HepG2 (cell line): ENCODE data around the gene POMGNT2. TPM values are rescaled to one million over a fixed set of nuclear protein-coding genes. Genes with fewer than 3 reads are reported as not detected.

Experiments used
- ATAC-seq: fragments of 200-7000 bp; cut with Tn5 transposase; 3 replicates; pipeline ENCODE4 v1.9.1; 2020; ENCODE audit warnings: mild to moderate bottlenecking, moderate library complexity
- BruUV-seq: library from RNA; stranded (reverse); fragments of 400-500 nt; replicated peaks from 2 replicates; lab custom pipeline; 2021; lab: Mats Ljungman, UMichigan
- CTCF ChIA-PET: fragments of 300-600 bp; formaldehyde crosslinking; extraction: SDS; loops from one replicate; lab custom pipeline; 2021; ENCODE audit warnings: low total read pairs, inconsistent platforms, low intra/inter-chr PET ratio; lab: Yijun Ruan, JAX
- POLR2A ChIA-PET: fragments of 350-600 bp; sonication (Branson Sonifier 250); formaldehyde crosslinking; loops from one replicate; lab custom pipeline; 2020; ENCODE audit warnings: antibody characterized with exemption, inconsistent platforms; lab: Yijun Ruan, JAX
- DNase-seq: peaks from one replicate; pipeline ENCODE4 v3.0.0-alpha.2; 2015; ENCODE audit warnings: low spot score
- FAIRE-seq: peaks from 3 replicates; lab custom pipeline; 2011; peaks lifted over from hg19 to GRCh38; lab: Jason Lieb, UNC
- H2AFZ ChIP-seq: one replicate; pipeline ENCODE4 v1.6.1; 2011; ENCODE audit warnings: low read length, inconsistent platforms
- H3K27ac ChIP-seq: fragments of 300-600 bp; 3 replicates; pipeline ENCODE4 v1.8.0; 2011; ENCODE audit warnings: mixed run types, mild to moderate bottlenecking, mixed read lengths, low read length, inconsistent platforms; ENCODE audit not compliant: insufficient read depth; ENCODE audit errors: extremely low read length
- H3K27me3 ChIP-seq, 2 experiments: fragments of 200-600 bp in 1 of 2; 2 replicates in 1 of 2; 3 replicates in 1 of 2; pipeline versions ENCODE4 v1.6.0 to v1.8.0; 2011; ENCODE audit warnings: low read length in 2 of 2, mild to moderate bottlenecking in 2 of 2, moderate library complexity in 2 of 2, inconsistent platforms in 1 of 2; ENCODE audit not compliant: insufficient read depth in 2 of 2, control insufficient read depth in 1 of 2
- H3K36me3 ChIP-seq, 2 experiments: fragments of 200-600 bp in 1 of 2; replicated peaks in 1 of 2; 2 replicates in 1 of 2; 3 replicates in 1 of 2; pipeline versions ENCODE4 v1.5.1 to v1.8.0; 2011; ENCODE audit warnings: low read length in 2 of 2, inconsistent platforms in 1 of 2; ENCODE audit not compliant: insufficient read depth in 2 of 2, control insufficient read depth in 1 of 2
- H3K4me1 ChIP-seq: 2 replicates; pipeline ENCODE4 v1.5.1; 2012; ENCODE audit warnings: low read length, inconsistent platforms; ENCODE audit not compliant: insufficient read depth
- H3K4me2 ChIP-seq: 2 replicates; pipeline ENCODE4 v1.6.0; 2011; ENCODE audit warnings: low read depth, low read length, inconsistent platforms
- H3K4me3 ChIP-seq, 3 experiments: fragments of 200-600 bp in 1 of 3; sonication (generic), shearing (Covaris generic) in 1 of 3; replicated peaks in 1 of 3; 2 replicates each; pipeline ENCODE4 v1.5.1; 2011 to 2016; ENCODE audit warnings: low read length in 3 of 3, inconsistent platforms in 2 of 3, low read depth in 2 of 3, mild to moderate bottlenecking in 2 of 3, control low read depth in 1 of 3, mixed read lengths in 1 of 3; ENCODE audit not compliant: insufficient read depth in 1 of 3
- H3K79me2 ChIP-seq: one replicate; pipeline ENCODE4 v1.6.1; 2011; ENCODE audit warnings: low read length, inconsistent platforms; ENCODE audit not compliant: insufficient read depth
- H3K9ac ChIP-seq: 2 replicates; pipeline ENCODE4 v1.6.0; 2011; ENCODE audit warnings: mild to moderate bottlenecking, low read depth, low read length, inconsistent platforms; ENCODE audit not compliant: insufficient read depth
- H3K9me3 ChIP-seq: 2 replicates; pipeline ENCODE4 v1.5.1; 2012; ENCODE audit warnings: mild to moderate bottlenecking, low read length
- H4K20me1 ChIP-seq: 2 replicates; pipeline ENCODE4 v1.6.0; 2011; ENCODE audit warnings: inconsistent platforms, mild to moderate bottlenecking, low read length, moderate library complexity; ENCODE audit not compliant: insufficient read depth
- MAFF ChIP-seq: IDR thresholded peaks from 2 replicates; pipeline ENCODE4 v1.6.1; 2011; ENCODE audit warnings: low read depth, low read length, improper control_type of control experiment
- MAFK ChIP-seq, 2 experiments: IDR thresholded peaks in 1 of 2; conservative IDR thresholded peaks in 1 of 2; 2 replicates each; pipeline ENCODE4 v1.6.1; 2011; ENCODE audit warnings: improper control_type of control experiment in 2 of 2, low read length in 2 of 2
- MLLT10 ChIP-seq: sonication (generic); formaldehyde crosslinking; IDR thresholded peaks from 2 replicates; pipeline ENCODE4 v1.4.0; 2020; ENCODE audit warnings: missing genetic modification reagents
- ZNF547 ChIP-seq: sonication (generic); formaldehyde crosslinking; IDR thresholded peaks from 2 replicates; pipeline ENCODE4 v1.5.1; 2020; ENCODE audit warnings: mild to moderate bottlenecking, missing genetic modification reagents
- WGBS: methylation state at CpG from one replicate; pipeline ENCODE4 v1.1.6; 2017; ENCODE audit warnings: low lambda C conversion rate; 5-methylcytosine and 5-hydroxymethylcytosine counted together
- in situ Hi-C: cut with HindIII; loops from 2 replicates; pipeline ENCODE4 v1.10.0; 2017; ENCODE audit warnings: low pct_unique_long_range_greater_than_20kb; ENCODE audit not compliant: extremely low pct_ligation_motif_present
- intact Hi-C: fragments of 100-400 bp; cut with micrococcal nuclease; formaldehyde crosslinking; loops from one replicate; pipeline ENCODE4 v1.10.0; 2022; ENCODE audit not compliant: unreplicated experiment
- polyA plus RNA-seq, 8 experiments: library from polyadenylated mRNA; depleted of rRNA in 3 of 8; stranded (reverse) in 7 of 8; unstranded in 1 of 8; fragments of >200 nt; fragmentation: Illumina TruSeq in 4 of 8; extraction: Trizol in 4 of 8; gene quantifications; 2 replicates each; pipeline versions ENCODE4 v1.2.1 to v1.2.3, GENCODE V29; 2011 to 2016; ENCODE audit warnings: low read depth in 4 of 8, missing spikeins in 1 of 8, mixed read lengths in 1 of 8; ENCODE audit not compliant: insufficient read depth in 1 of 8
- total RNA-seq, 5 experiments: library from RNA; depleted of rRNA; stranded (reverse); fragments of >200 nt; fragmentation: Illumina TruSeq; extraction: Trizol; gene quantifications; 2 replicates each; pipeline ENCODE4 v1.2.3, GENCODE V29; 2016; ENCODE audit warnings: low read depth in 1 of 5

POMGNT2 gene
- total and polyA plus RNA-seq, 2 of the 13 experiments (the other 11 are each of a cell fraction or from before 2014, with no cell fraction given) = 10.5 to 12.4 TPM

DNA sequence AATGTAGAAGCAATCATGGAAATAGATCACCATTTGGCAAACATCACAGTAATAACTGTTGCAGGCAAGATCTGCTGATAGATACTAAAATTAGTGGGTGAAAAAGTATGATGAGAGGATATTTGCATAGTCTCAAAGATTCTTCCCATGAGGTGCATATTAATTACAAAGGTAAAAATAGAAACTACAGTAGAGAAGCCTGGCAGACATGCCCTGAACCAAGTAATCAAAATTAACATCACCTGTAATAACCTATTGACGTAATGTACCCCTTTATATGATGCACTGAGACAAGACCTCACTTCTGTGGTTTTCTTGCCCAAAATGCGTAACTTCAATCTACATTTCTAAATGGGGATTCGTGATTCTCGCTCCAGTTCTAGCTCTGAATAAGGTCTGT, 14.4 kb downstream of the POMGNT2 start:
- no peak for ATAC-seq
- TF ChIP-seq MAFK (conservative IDR thresholded peaks at IDR 0.05 in 1 of 2, IDR thresholded peaks at IDR 0.05 in 1 of 2; ENCODE audit: low read length in 2 of 2) = peak in 1 of 2 experiments; percentile 22; a peak in 1 of 4 replicates
- TF ChIP-seq MLLT10 = no peak
- Histone ChIP-seq H4K20me1 (no peaks in the 10 kb centered on the region), H3K27ac (no peak overlapping the region), H3K4me1 (peaks cover 8% of the 10 kb centered on the region), H3K36me3 (peaks cover 0 to under 1% of the 10 kb centered on the region in 2 experiments; a peak in 1 of 5 replicates), H3K9ac (no peak overlapping the region), H3K4me3 (no peak overlapping the region), H3K9me3 (no peaks in the 10 kb centered on the region), H3K4me2 (no peak overlapping the region), H3K27me3 (no peaks in the 10 kb centered on the region), H2AFZ (no peak overlapping the region), H3K79me2 (no peaks in the 10 kb centered on the region)
- in situ Hi-C loops (no loop called here), intact Hi-C loops (no loop called here)
- no peak for FAIRE-seq
- no peak for DNase-seq
- no TSS peak for BruUV-seq
- ChIA-PET POLR2A (no interaction called here), CTCF (no interaction called here)
- 96% methylated on average over 4 of the region's 4 CpGs for WGBS

GRCh38 chr3:43090238-43090637, 15.6 kb downstream of the POMGNT2 start:
- H3K4me2 ChIP-seq = no peak overlapping the region
- no TSS peak for BruUV-seq
- peaks cover 0 to 1% of the 10 kb centered on the region in 2 experiments; a peak in 1 of 5 replicates for H3K36me3 ChIP-seq
- H3K79me2 ChIP-seq = no peaks in the 10 kb centered on the region
- POLR2A ChIA-PET = no interaction called here
- FAIRE-seq = no peak
- intact Hi-C loops = no loop called here
- H3K27ac ChIP-seq = no peak overlapping the region
- no peaks in the 10 kb centered on the region for H4K20me1 ChIP-seq
- no peak overlapping the region for H3K9ac ChIP-seq
- H3K4me3 ChIP-seq = no peak overlapping the region
- H2AFZ ChIP-seq = no peak overlapping the region
- 75% methylated on average over 3 of the region's 3 CpGs for WGBS
- peaks cover 8% of the 10 kb centered on the region for H3K4me1 ChIP-seq
- DNase-seq = no peak
- ATAC-seq = no peak
- CTCF ChIA-PET = no interaction called here
- TF ChIP-seq MAFK (conservative IDR thresholded peaks at IDR 0.05 in 1 of 2, IDR thresholded peaks at IDR 0.05 in 1 of 2; ENCODE audit: low read length in 2 of 2) (peak; percentile 78), ZNF547 (no peak), MAFF (peak; percentile 77)
- no peaks in the 10 kb centered on the region for H3K9me3 ChIP-seq
- in situ Hi-C loops = no loop called here
- no peaks in the 10 kb centered on the region for H3K27me3 ChIP-seq
